Spleen (tissue), 7 donors: ENCODE data around the gene ZNF516.

Source experiments
- POLR2A ChIP-seq, 3 donors: fragments of 450-650 bp; IDR thresholded peaks; one replicate each; pipeline ENCODE4 v1.5.1; 2017; ENCODE audit warnings: antibody characterized with exemption in 3 of 3, mild to moderate bottlenecking in 1 of 3
- POLR2AphosphoS5 ChIP-seq, 3 donors: sonication (generic); formaldehyde crosslinking; IDR thresholded peaks; one replicate each; pipeline ENCODE4 v1.5.1; 2017; ENCODE audit warnings: antibody characterized with exemption in 3 of 3
- TF ChIP-seq, protein P1 (sequence below), 11 experiments: fragments of 200-600 bp in 7 of 11; fragments of 450-650 bp in 4 of 11; sonication (generic) in 4 of 11; IDR thresholded peaks in 8 of 11; conservative IDR thresholded peaks in 3 of 11; 1 replicate in 7 of 11; 2 replicates in 4 of 11; pipeline versions ENCODE4 v1.4.0 to v1.8.0; 2016 to 2021; ENCODE audit warnings: antibody characterized with exemption in 11 of 11, inconsistent platforms in 4 of 11, mild to moderate bottlenecking in 1 of 11
- donor health status: DM: no; HTN: no; CAD: no; lungs with moderate emphysema.
- donor health status: DM: no; HTN: no; CAD: no.
- donor health status: DM: no; HTN: no; CAD: no.

DNA sequence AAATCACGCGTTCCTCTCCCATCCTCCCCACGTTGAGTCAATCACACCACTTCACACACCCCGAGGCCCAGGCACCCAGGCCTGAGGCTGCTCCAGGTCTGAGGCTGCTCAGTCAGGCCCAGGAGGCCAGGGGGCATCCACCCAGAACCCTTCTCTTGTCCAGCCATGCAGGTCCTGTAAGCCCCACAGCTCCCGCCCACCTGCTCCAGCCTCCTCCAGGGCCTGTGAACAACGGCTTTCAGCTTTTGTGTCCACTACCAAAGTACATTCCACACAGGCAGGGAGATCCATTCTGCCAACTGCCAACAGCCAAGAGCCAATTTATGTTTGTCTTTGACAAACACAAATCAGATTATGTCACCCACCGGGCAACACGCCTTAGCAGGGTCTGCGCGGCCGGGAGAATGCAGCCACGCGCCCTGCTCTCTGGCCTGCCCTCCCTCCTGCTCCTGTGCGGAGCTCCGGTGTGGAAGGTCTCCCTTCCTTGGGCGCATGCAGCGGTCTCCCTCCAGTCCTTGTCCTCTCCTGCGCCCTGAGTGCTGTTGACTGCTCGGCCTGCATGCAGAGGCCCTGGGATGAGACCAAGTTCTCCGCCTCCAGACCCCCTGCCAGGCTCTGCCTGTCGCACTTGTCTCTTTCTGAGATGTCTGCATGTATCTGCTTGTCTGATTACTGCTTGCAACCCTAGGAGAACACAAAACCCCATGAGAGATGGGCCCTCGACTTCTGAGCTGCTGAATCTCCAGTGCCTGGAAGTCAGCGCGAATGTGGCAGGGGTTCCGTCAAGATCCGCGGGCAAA lies 146.6 kb downstream of the ZNF516 start:
- TF ChIP-seq POLR2A (IDR thresholded peaks at IDR 0.05) (no peak), POLR2AphosphoS5 (IDR thresholded peaks at IDR 0.05) (no peak)
- TF ChIP-seq, protein P1, sequence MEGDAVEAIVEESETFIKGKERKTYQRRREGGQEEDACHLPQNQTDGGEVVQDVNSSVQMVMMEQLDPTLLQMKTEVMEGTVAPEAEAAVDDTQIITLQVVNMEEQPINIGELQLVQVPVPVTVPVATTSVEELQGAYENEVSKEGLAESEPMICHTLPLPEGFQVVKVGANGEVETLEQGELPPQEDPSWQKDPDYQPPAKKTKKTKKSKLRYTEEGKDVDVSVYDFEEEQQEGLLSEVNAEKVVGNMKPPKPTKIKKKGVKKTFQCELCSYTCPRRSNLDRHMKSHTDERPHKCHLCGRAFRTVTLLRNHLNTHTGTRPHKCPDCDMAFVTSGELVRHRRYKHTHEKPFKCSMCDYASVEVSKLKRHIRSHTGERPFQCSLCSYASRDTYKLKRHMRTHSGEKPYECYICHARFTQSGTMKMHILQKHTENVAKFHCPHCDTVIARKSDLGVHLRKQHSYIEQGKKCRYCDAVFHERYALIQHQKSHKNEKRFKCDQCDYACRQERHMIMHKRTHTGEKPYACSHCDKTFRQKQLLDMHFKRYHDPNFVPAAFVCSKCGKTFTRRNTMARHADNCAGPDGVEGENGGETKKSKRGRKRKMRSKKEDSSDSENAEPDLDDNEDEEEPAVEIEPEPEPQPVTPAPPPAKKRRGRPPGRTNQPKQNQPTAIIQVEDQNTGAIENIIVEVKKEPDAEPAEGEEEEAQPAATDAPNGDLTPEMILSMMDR (IDR thresholded peaks at IDR 0.05 in 8 of 11, conservative IDR thresholded peaks at IDR 0.05 in 3 of 11) = no peak
